K562 (cell line): ENCODE data around the gene ID2. TPM values are rescaled to one million over a fixed set of nuclear protein-coding genes. Genes with fewer than 3 reads are reported as not detected.

Experiments used
- ATF7 ChIP-seq: fragments of 450-650 bp; IDR thresholded peaks from 2 replicates; pipeline ENCODE4 v1.7.1; 2014; ENCODE audit warnings: mild to moderate bottlenecking, moderate library complexity
- CBFA2T3 ChIP-seq: fragments of 450-650 bp; IDR thresholded peaks from 2 replicates; pipeline ENCODE4 v1.6.1; 2017
- CBX1 ChIP-seq: sonication (generic); IDR thresholded peaks from 2 replicates; pipeline ENCODE4 v1.6.1; 2016; ENCODE audit warnings: antibody characterized with exemption, low read depth, mild to moderate bottlenecking
- EP400 ChIP-seq: fragments of 450-650 bp; IDR thresholded peaks from 2 replicates; pipeline ENCODE4 v1.6.1; 2017; ENCODE audit warnings: antibody characterized with exemption, mild to moderate bottlenecking, moderate library complexity
- GABPA ChIP-seq: fragments of 200-800 bp; sonication (Bioruptor generic); conservative IDR thresholded peaks from 2 replicates; pipeline ENCODE4 v1.6.1; 2016; ENCODE audit warnings: low read depth, missing genetic modification characterization, missing compliant biosample characterization
- HDAC2 ChIP-seq: fragments of 450-650 bp; IDR thresholded peaks from 2 replicates; pipeline ENCODE4 v1.6.1; 2016; ENCODE audit warnings: mild to moderate bottlenecking
- KDM5B ChIP-seq: fragments of 200-600 bp; sonication (generic); IDR thresholded peaks from 2 replicates; pipeline ENCODE4 v1.6.1; 2012; ENCODE audit warnings: low read depth, mild to moderate bottlenecking, moderate library complexity, low read length, control low read depth, inconsistent platforms; ENCODE audit not compliant: insufficient replicate concordance
- MIER1 ChIP-seq: fragments of 450-650 bp; IDR thresholded peaks from 2 replicates; pipeline ENCODE4 v1.6.1; 2016; ENCODE audit warnings: antibody characterized with exemption, mild to moderate bottlenecking, low read depth
- RHOXF2B ChIP-seq: fragments of 250-450 bp; sonication (Bioruptor Pico); conservative IDR thresholded peaks from 2 replicates; pipeline ENCODE4 v1.5.1; 2021
- TBL1XR1 ChIP-seq, 2 experiments: IDR thresholded peaks; 2 replicates each; pipeline ENCODE4 v1.6.1; 2012; ENCODE audit warnings: improper control_type of control experiment in 2 of 2, low read length in 2 of 2, mild to moderate bottlenecking in 1 of 2
- TCF7L2 ChIP-seq: fragments of 150-350 bp; IDR thresholded peaks from 2 replicates; pipeline ENCODE4 v1.6.1; 2016; ENCODE audit warnings: low read depth, mild to moderate bottlenecking, low read length, moderate library complexity
- ZNF830 ChIP-seq: fragments of 250-450 bp; sonication (Bioruptor Pico); IDR thresholded peaks from 2 replicates; pipeline ENCODE4 v1.5.0; 2021; ENCODE audit warnings: mild to moderate bottlenecking
- polyA plus RNA-seq, 8 experiments: library from polyadenylated mRNA; depleted of rRNA in 4 of 8; stranded (reverse) in 5 of 8; unstranded in 3 of 8; fragments of >200 nt; fragmentation: Nextera tagmentation in 2 of 8; fragmentation: Illumina TruSeq in 1 of 8; extraction: Ambion mirVana in 2 of 8; extraction: Trizol in 1 of 8; gene quantifications; 2 replicates each; pipeline versions ENCODE4 v1.2.1 to v1.2.3, GENCODE V29; 2011 to 2014; ENCODE audit warnings: inconsistent platforms in 1 of 8, missing spikeins in 1 of 8
- total RNA-seq, 7 experiments: library from RNA; depleted of rRNA in 6 of 7; stranded (reverse); fragments of >200 nt in 6 of 7; fragmentation: Illumina TruSeq in 2 of 7; extraction: Trizol in 2 of 7; gene quantifications; 2 replicates each; pipeline versions ENCODE4 v1.2.1 to v1.2.3, GENCODE V29; 2011 to 2021; ENCODE audit warnings: low replicate concordance in 1 of 7
- TF ChIP-seq, protein P1 (sequence below): sonication (generic); formaldehyde crosslinking; IDR thresholded peaks from 2 replicates; pipeline ENCODE4 v1.8.0; 2023; ENCODE audit warnings: mild to moderate bottlenecking, missing genetic modification reagents
- TF ChIP-seq, protein P2 (sequence below): conservative IDR thresholded peaks from 2 replicates; pipeline ENCODE4 v1.6.1; 2011; ENCODE audit warnings: low read depth, mild to moderate bottlenecking, low read length; ENCODE audit not compliant: control insufficient read depth
- TF ChIP-seq, protein P3 (sequence below): fragments of 250-450 bp; sonication (Bioruptor Pico); IDR thresholded peaks from 2 replicates; pipeline ENCODE4 v1.4.0; 2020; ENCODE audit warnings: mild to moderate bottlenecking, moderate library complexity
- TF ChIP-seq, protein P4 (sequence below): fragments of 450-650 bp; formaldehyde crosslinking; IDR thresholded peaks from 2 replicates; pipeline ENCODE4 v1.4.0; 2020; ENCODE audit warnings: mild to moderate bottlenecking, moderate library complexity
- TF ChIP-seq, protein P5 (sequence below): fragments of 250-450 bp; sonication (Bioruptor Pico); IDR thresholded peaks from 2 replicates; pipeline ENCODE4 v1.5.0; 2021

ID2 gene
- total and polyA plus RNA-seq, 9 of the 15 experiments (the other 6 are each of a cell fraction or from before 2014, with no cell fraction given): 8.0 to 35.7 (median 16.6) TPM

DNA sequence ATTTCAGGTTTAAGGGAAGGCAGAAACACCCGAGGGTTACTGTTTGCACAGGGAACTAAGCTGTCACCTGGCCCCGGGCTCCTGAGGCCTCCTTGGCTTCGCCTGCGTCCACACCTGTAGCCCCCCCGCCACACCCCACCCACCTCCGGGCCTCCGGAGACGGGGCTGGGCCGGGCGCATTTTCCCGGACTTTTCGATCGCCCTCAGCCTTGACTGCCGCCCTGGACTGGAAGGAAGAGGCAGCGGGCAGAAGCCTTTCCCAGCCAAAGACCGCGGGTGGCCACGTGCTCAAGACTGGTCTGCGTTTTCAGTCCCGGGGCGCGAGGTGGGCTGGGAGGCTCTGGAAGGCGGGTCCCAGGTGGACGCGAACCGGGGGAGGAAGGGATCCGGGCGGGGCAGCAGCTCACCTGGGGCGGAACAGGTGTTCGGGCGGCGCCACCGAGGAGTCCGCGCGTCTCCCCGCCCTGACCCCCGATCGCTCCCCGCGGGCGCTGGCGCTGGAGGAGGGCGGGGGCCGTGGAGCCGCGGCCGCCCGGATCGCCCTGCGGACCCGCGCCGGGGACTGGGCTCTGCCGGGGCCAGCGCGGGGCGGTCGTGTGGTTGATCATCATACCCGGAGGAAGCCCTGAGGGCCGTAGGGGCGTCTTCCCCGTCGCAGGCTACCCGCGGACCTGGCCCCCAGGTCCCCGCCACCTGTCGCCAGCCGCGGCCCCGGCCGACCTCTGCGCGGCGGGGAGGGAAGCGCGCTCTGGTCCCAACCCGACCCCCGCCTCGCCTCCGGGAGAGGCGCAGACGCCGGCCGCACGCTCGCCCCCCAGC is 3.2 kb downstream of the ID2 start (continued):
- TF ChIP-seq, protein P1, sequence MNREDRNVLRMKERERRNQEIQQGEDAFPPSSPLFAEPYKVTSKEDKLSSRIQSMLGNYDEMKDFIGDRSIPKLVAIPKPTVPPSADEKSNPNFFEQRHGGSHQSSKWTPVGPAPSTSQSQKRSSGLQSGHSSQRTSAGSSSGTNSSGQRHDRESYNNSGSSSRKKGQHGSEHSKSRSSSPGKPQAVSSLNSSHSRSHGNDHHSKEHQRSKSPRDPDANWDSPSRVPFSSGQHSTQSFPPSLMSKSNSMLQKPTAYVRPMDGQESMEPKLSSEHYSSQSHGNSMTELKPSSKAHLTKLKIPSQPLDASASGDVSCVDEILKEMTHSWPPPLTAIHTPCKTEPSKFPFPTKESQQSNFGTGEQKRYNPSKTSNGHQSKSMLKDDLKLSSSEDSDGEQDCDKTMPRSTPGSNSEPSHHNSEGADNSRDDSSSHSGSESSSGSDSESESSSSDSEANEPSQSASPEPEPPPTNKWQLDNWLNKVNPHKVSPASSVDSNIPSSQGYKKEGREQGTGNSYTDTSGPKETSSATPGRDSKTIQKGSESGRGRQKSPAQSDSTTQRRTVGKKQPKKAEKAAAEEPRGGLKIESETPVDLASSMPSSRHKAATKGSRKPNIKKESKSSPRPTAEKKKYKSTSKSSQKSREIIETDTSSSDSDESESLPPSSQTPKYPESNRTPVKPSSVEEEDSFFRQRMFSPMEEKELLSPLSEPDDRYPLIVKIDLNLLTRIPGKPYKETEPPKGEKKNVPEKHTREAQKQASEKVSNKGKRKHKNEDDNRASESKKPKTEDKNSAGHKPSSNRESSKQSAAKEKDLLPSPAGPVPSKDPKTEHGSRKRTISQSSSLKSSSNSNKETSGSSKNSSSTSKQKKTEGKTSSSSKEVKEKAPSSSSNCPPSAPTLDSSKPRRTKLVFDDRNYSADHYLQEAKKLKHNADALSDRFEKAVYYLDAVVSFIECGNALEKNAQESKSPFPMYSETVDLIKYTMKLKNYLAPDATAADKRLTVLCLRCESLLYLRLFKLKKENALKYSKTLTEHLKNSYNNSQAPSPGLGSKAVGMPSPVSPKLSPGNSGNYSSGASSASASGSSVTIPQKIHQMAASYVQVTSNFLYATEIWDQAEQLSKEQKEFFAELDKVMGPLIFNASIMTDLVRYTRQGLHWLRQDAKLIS (CRISPR knock-in tag): peak; percentile 51
- TF ChIP-seq GABPA: no peak
- TF ChIP-seq, protein P2, sequence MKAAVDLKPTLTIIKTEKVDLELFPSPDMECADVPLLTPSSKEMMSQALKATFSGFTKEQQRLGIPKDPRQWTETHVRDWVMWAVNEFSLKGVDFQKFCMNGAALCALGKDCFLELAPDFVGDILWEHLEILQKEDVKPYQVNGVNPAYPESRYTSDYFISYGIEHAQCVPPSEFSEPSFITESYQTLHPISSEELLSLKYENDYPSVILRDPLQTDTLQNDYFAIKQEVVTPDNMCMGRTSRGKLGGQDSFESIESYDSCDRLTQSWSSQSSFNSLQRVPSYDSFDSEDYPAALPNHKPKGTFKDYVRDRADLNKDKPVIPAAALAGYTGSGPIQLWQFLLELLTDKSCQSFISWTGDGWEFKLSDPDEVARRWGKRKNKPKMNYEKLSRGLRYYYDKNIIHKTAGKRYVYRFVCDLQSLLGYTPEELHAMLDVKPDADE: no peak
- no peak for TF ChIP-seq ZNF830 (CRISPR knock-in tag)
- no peak for TF ChIP-seq RHOXF2B (CRISPR knock-in tag)
- no peak for TF ChIP-seq CBFA2T3
- no peak for TF ChIP-seq MIER1
- TF ChIP-seq, protein P3, sequence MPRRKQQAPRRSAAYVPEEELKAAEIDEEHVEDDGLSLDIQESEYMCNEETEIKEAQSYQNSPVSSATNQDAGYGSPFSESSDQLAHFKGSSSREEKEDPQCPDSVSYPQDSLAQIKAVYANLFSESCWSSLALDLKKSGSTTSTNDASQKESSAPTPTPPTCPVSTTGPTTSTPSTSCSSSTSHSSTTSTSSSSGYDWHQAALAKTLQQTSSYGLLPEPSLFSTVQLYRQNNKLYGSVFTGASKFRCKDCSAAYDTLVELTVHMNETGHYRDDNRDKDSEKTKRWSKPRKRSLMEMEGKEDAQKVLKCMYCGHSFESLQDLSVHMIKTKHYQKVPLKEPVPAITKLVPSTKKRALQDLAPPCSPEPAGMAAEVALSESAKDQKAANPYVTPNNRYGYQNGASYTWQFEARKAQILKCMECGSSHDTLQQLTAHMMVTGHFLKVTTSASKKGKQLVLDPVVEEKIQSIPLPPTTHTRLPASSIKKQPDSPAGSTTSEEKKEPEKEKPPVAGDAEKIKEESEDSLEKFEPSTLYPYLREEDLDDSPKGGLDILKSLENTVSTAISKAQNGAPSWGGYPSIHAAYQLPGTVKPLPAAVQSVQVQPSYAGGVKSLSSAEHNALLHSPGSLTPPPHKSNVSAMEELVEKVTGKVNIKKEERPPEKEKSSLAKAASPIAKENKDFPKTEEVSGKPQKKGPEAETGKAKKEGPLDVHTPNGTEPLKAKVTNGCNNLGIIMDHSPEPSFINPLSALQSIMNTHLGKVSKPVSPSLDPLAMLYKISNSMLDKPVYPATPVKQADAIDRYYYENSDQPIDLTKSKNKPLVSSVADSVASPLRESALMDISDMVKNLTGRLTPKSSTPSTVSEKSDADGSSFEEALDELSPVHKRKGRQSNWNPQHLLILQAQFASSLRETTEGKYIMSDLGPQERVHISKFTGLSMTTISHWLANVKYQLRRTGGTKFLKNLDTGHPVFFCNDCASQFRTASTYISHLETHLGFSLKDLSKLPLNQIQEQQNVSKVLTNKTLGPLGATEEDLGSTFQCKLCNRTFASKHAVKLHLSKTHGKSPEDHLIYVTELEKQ (CRISPR knock-in tag): no peak
- peak; percentile 60 for TF ChIP-seq KDM5B
- TF ChIP-seq, protein P4, sequence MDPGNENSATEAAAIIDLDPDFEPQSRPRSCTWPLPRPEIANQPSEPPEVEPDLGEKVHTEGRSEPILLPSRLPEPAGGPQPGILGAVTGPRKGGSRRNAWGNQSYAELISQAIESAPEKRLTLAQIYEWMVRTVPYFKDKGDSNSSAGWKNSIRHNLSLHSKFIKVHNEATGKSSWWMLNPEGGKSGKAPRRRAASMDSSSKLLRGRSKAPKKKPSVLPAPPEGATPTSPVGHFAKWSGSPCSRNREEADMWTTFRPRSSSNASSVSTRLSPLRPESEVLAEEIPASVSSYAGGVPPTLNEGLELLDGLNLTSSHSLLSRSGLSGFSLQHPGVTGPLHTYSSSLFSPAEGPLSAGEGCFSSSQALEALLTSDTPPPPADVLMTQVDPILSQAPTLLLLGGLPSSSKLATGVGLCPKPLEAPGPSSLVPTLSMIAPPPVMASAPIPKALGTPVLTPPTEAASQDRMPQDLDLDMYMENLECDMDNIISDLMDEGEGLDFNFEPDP (CRISPR knock-in tag): no peak
- TF ChIP-seq, protein P5, sequence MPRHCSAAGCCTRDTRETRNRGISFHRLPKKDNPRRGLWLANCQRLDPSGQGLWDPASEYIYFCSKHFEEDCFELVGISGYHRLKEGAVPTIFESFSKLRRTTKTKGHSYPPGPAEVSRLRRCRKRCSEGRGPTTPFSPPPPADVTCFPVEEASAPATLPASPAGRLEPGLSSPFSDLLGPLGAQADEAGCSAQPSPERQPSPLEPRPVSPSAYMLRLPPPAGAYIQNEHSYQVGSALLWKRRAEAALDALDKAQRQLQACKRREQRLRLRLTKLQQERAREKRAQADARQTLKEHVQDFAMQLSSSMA: no peak
- TF ChIP-seq CBX1: peak; percentile 15; the same call in 1 of the 2 replicates
- TF ChIP-seq TCF7L2: no peak
- no peak for TF ChIP-seq HDAC2
- no peak for TF ChIP-seq TBL1XR1 (IDR thresholded peaks at IDR 0.05; ENCODE audit: low read length in 2 of 2)
- peak; percentile 51; the same call in 1 of the 2 replicates for TF ChIP-seq EP400
- 0 out of 2 replicates have a peak, but pooled peaks have one; percentile 2 for TF ChIP-seq ATF7
